Fibroblast of skin of right biceps (primary cell): ENCODE results near the gene ZFAND6.

Experiments
- DNase-seq: peaks from one replicate; pipeline ENCODE4 v3.0.0-alpha.2; 2013

The ZFAND6 gene

GRCh38 chr15:80173022-80173759, 113.7 kb downstream of the ZFAND6 start:
- DNase-seq: peak; percentile 49

DNA sequence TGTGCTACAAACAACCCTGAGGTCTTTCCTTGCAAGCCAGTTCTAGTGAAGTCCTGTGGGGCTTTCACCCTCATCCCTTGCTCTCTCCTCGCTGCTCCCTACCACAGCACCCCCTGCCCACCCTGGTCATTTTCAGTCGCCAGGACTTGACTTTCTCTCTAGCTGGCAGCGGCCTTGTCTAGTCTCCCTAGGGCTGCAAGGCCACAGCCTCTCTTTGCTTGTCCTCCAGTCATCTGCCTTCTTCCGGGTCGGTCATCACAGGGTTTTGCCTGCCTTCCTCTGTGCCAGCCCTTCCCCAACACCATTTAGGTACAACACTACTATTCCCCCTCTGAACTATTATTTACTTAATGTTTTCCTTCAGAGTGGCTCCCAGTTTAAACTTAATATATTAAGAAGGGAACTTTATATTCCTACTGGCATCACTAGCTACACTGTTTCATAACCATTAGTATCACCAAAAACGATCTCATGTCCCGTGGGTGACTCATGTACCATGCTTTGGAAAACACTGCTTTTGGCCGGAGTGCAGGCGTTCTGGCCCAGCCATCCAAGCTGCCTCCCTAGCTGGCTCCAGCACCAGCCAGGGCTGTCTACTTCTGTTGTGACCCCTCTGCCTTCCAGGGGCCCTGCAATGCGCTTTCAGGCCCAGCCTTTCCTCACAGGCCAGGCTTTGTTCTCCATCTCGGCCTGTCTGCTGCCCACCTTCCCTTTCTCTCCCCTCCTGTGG, 114.7 kb downstream of the ZFAND6 start:
- peak; percentile 55 for DNase-seq

DNA sequence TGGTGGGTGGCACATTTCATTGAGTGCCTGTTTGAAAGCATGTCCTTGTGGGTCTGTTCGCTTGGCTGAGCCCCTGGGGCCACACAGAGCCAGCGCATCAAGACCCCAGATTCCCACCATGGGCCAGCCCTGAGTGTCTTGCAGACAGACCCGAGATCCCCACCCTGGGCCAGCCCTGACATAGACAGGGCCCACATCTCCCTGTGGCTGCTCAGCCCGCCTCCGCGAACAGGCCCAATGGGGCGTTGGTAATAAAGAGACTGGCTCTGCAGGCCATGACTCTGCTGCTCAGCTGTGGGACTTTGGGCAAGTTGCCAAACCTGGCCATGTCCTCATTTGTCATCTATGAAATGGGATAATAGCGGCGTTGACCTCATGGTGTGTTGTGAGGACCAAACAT, 116.0 kb downstream of the ZFAND6 start:
- no peak for DNase-seq

DNA sequence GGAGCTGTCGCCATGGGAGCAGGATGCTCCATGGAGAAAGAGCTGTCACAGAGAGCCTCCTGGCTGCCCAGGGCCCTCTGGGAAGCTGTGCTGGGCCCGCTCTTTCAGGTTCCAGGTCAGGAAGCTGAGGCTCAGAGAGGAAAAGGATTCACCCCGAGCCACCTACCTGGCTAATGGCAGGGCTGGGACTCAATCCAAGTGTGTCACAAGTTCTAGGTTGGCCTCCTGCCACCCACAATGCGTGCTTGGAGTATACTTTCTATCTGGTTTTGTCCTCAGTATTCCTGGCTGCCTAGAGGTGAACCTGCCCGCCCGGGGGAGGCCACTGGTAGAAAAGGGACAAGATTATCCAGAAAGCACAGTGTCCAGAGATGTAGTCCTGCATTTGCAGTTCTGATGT, 117.0 kb downstream of the ZFAND6 start:
- no peak for DNase-seq

GRCh38 chr15:80177156-80177555, 117.7 kb downstream of the ZFAND6 start:
- peak; percentile 14 for DNase-seq

- peak; percentile 89 for DNase-seq
These were observed 119.7 kb downstream of the ZFAND6 start for GRCh38 chr15:80179025-80179759.

GRCh38 chr15:80179935-80180334, 120.5 kb downstream of the ZFAND6 start:
- DNase-seq: no peak

DNA sequence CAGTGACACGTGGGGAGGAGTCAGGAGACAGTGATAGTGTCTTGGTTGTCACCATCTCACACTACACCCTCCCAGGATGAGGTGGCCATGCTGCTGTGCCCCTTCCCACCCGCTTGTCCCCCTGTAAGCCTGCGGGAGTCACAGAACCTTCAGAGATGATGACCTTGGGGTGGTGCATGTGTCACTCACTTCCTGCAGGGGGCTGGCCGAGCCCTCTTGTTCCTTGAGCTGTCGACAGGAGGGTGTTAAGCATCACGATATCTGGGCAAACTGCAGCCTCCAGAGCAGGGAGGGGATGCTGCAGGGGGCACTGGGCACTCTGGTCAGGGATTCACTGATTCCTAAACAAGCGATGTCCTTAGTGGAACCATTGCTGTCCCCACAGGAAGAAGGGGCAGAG, 121.0 kb downstream of the ZFAND6 start:
- DNase-seq: no peak

- DNase-seq: no peak
These were observed 121.5 kb downstream of the ZFAND6 start for GRCh38 chr15:80180986-80181385.

DNA sequence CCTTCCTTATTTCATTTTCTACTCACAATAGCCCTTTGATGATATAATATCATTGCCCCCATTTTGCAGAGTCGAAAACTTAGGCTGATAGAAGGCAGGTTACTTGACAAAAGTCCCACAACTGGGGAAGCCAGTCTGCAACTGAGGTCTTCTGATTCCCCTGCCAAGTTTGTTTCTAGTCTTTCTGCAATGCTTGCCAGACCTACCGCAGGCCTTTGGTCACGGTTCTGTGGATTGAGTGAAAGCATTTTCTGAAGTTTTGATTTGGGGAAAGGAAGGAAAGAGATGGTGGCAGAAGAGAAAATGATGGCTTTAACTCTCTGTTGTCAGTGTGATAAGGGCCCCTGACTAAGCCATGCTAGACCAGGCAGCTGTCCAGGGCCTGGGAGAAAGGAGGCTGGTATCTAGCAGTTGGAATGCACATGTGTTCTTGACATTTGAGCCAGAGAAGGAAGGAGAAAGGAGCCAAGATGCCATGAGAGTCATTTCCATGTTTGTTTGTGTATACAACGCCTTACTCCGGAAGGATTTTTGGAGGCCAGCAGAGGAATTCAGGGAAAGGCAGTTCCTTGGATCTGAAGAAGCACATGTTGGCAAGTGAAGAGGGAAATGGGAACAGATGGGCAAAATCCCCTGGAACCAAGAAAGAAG, 123.3 kb downstream of the ZFAND6 start:
- peak; percentile 56 for DNase-seq

DNA sequence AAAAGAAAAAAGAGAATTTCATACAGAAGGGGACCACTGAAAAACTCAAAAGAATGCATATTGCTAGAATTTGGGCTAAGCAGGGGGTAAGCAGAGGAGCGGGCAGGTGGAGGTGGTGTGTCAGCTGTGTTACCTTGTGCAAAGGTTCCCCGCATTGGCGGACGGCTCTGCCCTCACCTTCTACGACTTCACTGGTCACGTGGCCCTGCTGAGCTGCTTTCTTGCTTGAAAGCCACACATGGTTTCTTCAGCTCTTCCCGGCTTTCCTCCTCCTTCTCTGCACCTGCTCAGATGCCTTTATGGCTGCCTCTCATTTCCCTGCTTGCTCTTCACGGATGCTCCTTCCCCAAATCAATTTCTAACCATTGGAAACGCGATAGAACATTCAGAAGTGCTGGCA, 123.8 kb downstream of the ZFAND6 start:
- no peak for DNase-seq

- DNase-seq: no peak
These were observed 124.4 kb downstream of the ZFAND6 start for GRCh38 chr15:80183886-80184285.

DNA sequence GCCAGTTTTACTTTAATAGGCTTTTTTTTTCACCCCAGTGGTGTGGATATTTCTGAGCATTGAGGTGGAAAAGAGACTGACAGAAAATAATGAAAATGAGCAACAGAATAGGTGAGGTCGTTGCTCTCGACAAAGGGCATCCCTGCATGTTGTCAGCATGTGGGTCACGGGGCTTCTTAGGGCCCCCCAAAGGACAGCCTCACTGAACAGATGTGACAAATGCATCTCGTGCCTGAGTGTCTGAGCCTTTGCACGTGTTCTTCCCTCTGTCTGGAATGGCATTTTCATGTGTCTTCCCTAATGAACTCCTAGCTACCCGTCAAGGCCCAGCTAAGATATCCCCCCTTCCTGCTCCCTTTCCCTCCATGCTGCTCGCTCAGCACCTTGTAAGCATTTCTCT, 125.1 kb downstream of the ZFAND6 start:
- DNase-seq: no peak

DNA sequence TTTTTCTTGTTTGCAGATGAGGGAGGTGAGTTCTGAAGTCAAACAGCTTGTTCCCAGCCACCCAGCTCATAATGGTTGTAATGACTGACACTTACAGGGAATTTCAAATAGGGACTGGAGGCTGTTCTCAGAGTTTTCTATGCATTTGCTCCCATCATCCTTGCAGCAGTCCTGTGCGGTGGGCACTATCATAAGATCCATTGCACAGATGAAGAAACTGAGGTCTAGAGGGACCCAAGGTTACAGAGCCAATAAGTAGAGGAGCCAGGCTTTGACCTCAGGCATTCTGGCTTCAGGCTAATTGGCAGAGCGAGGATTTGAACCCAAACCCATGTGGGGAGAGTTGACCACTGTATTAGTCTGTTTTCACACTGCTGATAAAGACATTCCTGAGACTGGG, 125.7 kb downstream of the ZFAND6 start:
- DNase-seq: no peak

GRCh38 chr15:80186066-80186465, 126.6 kb downstream of the ZFAND6 start:
- no peak for DNase-seq

DNA sequence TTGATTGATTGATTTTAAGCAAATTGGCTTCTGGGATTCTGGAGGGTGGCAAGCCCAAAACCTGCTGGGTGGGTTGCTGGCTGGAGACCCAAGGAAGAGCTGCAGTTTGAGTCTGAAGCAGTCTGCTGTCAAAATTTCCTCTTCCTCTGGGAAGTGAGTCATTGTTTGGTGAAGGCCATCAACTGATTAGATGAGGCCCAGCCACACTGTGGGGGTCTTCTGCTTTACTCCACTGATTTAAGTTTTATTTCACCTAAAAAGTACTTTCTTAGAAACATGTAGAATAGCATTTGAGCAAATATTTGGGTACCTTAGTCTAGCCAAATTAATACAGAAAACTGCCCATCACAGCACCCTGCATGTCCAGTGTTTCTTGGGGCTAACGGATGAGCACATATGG, 127.1 kb downstream of the ZFAND6 start:
- no peak for DNase-seq
